Central memory CD4-positive, alpha-beta T cell (primary cell): ENCODE data around the gene IKBKG.
"Not testable (repeated sequence)": the region's sequence is repeated elsewhere in the genome, so short reads cannot be mapped to it uniquely, and the experiment has no call there.

ENCODE experiments used
- DNase-seq: peaks from one replicate; pipeline ENCODE4 v3.0.0; 2022

The IKBKG gene

GRCh38 chrX:154526901-154527675, 20.3 kb upstream of the IKBKG start:
- peak; percentile 35 for DNase-seq

- DNase-seq, result no peak
Observed at GRCh38 chrX:154529206-154529612, 18.2 kb upstream of the IKBKG start.

GRCh38 chrX:154530286-154530685, 17.1 kb upstream of the IKBKG start:
- DNase-seq, result no peak

GRCh38 chrX:154531626-154532025, 15.8 kb upstream of the IKBKG start:
- no peak for DNase-seq

GRCh38 chrX:154532690-154533089, 14.7 kb upstream of the IKBKG start:
- DNase-seq, result no peak

GRCh38 chrX:154534526-154535322, 12.7 kb upstream of the IKBKG start:
- peak; percentile 88 for DNase-seq

- DNase-seq, result no peak
Observed at GRCh38 chrX:154535892-154536291, 11.5 kb upstream of the IKBKG start.

- no peak for DNase-seq
Observed at GRCh38 chrX:154539077-154539476, 8.3 kb upstream of the IKBKG start.

GRCh38 chrX:154540365-154540764, 7.1 kb upstream of the IKBKG start:
- DNase-seq, result not testable (repeated sequence)

GRCh38 chrX:154540897-154541535, 6.4 kb upstream of the IKBKG start:
- no peak for DNase-seq

- DNase-seq, result no peak
Observed at GRCh38 chrX:154541589-154541895, 5.9 kb upstream of the IKBKG start.

- DNase-seq, result no peak
Observed at GRCh38 chrX:154541896-154542722, 5.3 kb upstream of the IKBKG start.

GRCh38 chrX:154542723-154543424, 4.5 kb upstream of the IKBKG start:
- no peak for DNase-seq

GRCh38 chrX:154545673-154546274, 1.6 kb upstream of the IKBKG start:
- DNase-seq, result no peak

- DNase-seq, result peak; percentile 82
Observed at GRCh38 chrX:154546354-154547244, 821 bp upstream of the IKBKG start, which contains the start of gene G6PD. Gene G6PD, minus strand, starts transcription at chrX:154546846. Its CDS starts 691 bp downstream, at chrX:154546155.

- DNase-seq, result no peak
Observed at GRCh38 chrX:154548028-154548316, 552 bp downstream of the IKBKG start.

GRCh38 chrX:154549766-154550165, 2.3 kb downstream of the IKBKG start:
- no peak for DNase-seq

GRCh38 chrX:154552112-154552806, 4.8 kb downstream of the IKBKG start:
- not testable (repeated sequence) for DNase-seq

- not testable (repeated sequence) for DNase-seq
Observed at GRCh38 chrX:154558060-154558690, 10.8 kb downstream of the IKBKG start.

- not testable (repeated sequence) for DNase-seq
Observed at GRCh38 chrX:154558896-154559295, 11.5 kb downstream of the IKBKG start.
